ENCODE results near the gene CRBN. TPM values are rescaled to one million over a fixed set of nuclear protein-coding genes. Genes with fewer than 3 reads are reported as not detected.

Gene CRBN
- total and polyA plus RNA-seq, 11 donors, result 18.7 to 64.7 (median 51.7) TPM

DNA sequence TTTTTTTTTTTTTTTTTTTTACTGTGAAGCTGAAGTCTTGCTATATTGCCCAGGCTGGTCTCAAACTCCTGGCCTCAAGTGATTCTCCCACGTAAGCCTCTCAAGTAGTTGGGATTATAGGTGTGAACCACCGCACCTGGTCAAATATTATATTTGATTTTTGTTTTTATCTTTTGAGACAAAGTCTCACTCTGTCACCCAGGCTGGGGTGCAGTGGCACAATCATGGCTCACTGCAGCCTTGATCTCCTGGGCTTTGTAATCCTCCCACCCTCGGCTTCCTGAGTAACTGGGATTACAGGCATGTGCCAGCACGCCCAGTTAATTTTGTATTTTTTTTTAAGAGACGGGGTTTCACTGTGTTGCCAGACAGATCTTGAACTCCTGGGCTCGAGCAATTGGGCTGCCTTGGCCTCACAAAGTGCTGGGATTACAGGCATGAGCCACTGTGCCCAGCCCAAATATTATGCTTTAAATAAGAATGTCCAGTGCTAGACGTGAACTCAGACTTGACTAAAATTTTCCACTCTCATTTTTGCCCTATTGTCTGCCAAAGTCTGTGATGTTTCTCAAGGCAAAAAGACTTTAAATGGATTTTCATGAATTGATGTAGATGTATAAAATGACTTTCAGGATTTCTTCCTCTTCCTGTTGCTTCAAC, 33.4 kb upstream of the CRBN start:
- no peak for DNase-seq
- intact Hi-C loops (cut with DNase I), result no loop called here
- TF ChIP-seq, protein P1, sequence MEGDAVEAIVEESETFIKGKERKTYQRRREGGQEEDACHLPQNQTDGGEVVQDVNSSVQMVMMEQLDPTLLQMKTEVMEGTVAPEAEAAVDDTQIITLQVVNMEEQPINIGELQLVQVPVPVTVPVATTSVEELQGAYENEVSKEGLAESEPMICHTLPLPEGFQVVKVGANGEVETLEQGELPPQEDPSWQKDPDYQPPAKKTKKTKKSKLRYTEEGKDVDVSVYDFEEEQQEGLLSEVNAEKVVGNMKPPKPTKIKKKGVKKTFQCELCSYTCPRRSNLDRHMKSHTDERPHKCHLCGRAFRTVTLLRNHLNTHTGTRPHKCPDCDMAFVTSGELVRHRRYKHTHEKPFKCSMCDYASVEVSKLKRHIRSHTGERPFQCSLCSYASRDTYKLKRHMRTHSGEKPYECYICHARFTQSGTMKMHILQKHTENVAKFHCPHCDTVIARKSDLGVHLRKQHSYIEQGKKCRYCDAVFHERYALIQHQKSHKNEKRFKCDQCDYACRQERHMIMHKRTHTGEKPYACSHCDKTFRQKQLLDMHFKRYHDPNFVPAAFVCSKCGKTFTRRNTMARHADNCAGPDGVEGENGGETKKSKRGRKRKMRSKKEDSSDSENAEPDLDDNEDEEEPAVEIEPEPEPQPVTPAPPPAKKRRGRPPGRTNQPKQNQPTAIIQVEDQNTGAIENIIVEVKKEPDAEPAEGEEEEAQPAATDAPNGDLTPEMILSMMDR (IDR thresholded peaks at IDR 0.05), result no peak
- TF ChIP-seq POLR2A (IDR thresholded peaks at IDR 0.05), result no peak

DNA sequence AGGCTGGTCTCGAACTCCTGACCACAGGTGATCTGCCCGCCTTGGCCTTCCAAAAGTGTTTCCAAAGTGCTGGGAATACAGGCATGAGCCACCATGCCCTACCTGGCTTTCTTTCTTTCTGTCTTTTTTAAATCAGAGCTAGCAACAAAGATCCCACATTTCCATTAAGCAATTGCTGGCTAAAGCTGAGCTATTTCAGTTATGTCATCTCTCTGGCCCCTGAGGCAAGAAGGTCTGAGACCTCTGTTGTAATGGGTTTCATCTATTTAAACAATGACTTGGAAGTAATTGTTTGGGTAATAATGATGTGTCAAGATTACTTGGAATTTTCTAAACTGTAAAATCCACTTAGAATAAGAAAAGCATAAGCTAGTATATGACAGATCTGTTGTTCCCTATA, 30.2 kb upstream of the CRBN start:
- no peaks in the 10 kb centered on the region for H3K9me3 ChIP-seq
- no peak overlapping the region for H3K27ac ChIP-seq
- H3K36me3 ChIP-seq, result no peaks in the 10 kb centered on the region
- H3K27me3 ChIP-seq, result peaks cover 0 to 16% (median 0%) of the 10 kb centered on the region in 9 donors
- ATAC-seq (no peak), DNase-seq (no peak)
- H3K4me1 ChIP-seq, result no peaks in the 10 kb centered on the region
- intact Hi-C loops (cut with DNase I), result loop anchor here in 1 of 10 donors (10.0 kb wide), 1 partner anchor 795 kb away; no protein-coding TSS in a partner anchor
- WGBS, 4 donors, result 74 to 86% (median 82%) methylated on average over 2 of the region's 2 CpGs
- no peak overlapping the region for H3K4me3 ChIP-seq
- TF ChIP-seq POLR2A (IDR thresholded peaks at IDR 0.05), result no peak
- TF ChIP-seq, protein P1 (IDR thresholded peaks at IDR 0.05), result no peak

More for the DNA sequence above, 33.4 kb upstream of the CRBN start:
- Histone ChIP-seq H3K27me3 (peaks cover 0 to 8% (median 0%) of the 10 kb centered on the region in 9 donors), H3K27ac (no peak overlapping the region), H3K9me3 (no peaks in the 10 kb centered on the region), H3K4me3 (no peak overlapping the region), H3K4me1 (no peaks in the 10 kb centered on the region), H3K36me3 (no peaks in the 10 kb centered on the region)
- ATAC-seq, result no peak
- 69 to 80% (median 78%) methylated on average over 7 of the region's 7 CpGs for WGBS, 4 donors

DNA sequence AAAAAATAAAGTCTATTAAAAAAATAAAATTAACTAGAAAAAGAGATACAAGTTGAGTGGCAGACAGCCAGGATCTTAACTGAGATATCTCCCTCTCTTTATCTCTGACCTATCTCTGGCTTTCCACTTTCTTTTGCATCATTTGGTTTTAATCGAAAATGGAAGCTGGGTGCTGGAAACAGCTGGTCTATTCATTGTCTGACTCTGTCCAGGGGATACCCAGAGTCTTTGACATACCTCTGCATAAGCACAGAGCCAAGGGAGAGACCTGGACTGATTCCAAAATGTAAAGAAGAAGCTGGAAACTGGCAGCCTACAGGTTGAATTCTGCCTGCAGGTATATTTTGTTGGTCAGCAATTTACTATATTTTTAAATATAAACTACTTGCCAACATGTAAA, 29.6 kb upstream of the CRBN start:
- Histone ChIP-seq H3K27ac (no peak overlapping the region), H3K36me3 (no peaks in the 10 kb centered on the region), H3K4me3 (no peak overlapping the region), H3K9me3 (no peaks in the 10 kb centered on the region), H3K4me1 (no peaks in the 10 kb centered on the region), H3K27me3 (peaks cover 0 to 16% (median 0%) of the 10 kb centered on the region in 9 donors)
- intact Hi-C loops (cut with DNase I), result loop anchor here in 1 of 10 donors (10.0 kb wide), 1 partner anchor 796 kb away; no protein-coding TSS in a partner anchor
- WGBS, 4 donors, result 55 to 61% (median 59%) methylated on average over 1 of the region's 1 CpG
- TF ChIP-seq POLR2A (IDR thresholded peaks at IDR 0.05), result no peak
- TF ChIP-seq, protein P1 (IDR thresholded peaks at IDR 0.05), result no peak
- ATAC-seq (no peak), DNase-seq (no peak)

DNA sequence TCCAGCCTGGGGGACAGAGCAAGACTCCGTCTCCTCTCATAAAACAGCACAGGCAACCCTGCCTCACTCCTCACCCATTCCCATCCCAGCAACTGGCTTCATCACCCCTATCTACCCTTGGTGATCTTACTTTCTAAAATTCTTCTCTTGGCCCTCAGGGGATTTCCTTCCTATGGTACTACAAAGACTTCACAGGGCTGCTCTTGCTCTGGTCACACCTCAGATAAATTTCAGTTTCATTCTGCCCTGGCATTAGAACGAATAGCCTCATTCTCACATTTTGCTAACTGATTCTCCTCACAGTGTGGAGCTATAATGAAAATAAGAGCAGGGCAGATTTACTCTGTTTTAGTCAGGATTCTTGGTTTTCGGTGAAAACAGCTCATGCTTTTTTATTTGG, 22.1 kb upstream of the CRBN start:
- WGBS, 4 donors, result 69 to 80% (median 78%) methylated on average over 3 of the region's 3 CpGs
- intact Hi-C loops (cut with DNase I), result loop anchor here (2.0 to 10.0 kb wide), 9 partner anchors 795 to 1091 kb away; no protein-coding TSS in a partner anchor
- no peak for ATAC-seq

More for the DNA sequence above, 22.1 kb upstream of the CRBN start:
- Histone ChIP-seq H3K36me3 (no peaks in the 10 kb centered on the region), H3K9me3 (no peaks in the 10 kb centered on the region), H3K27ac (no peak overlapping the region), H3K27me3 (peaks cover 0 to 8% (median 0%) of the 10 kb centered on the region in 9 donors), H3K4me3 (no peak overlapping the region), H3K4me1 (no peaks in the 10 kb centered on the region)
- no peak for DNase-seq
- TF ChIP-seq, protein P1 (IDR thresholded peaks at IDR 0.05), result no peak
- no peak for TF ChIP-seq POLR2A (IDR thresholded peaks at IDR 0.05)
